Body of pancreas (tissue), 4 donors: ENCODE measurements around the gene CREB3. TPM values are rescaled to one million over a fixed set of nuclear protein-coding genes. Genes with fewer than 3 reads are reported as not detected.
A peak's percentile ranks its signal among the peaks of the same experiment; 100 is the strongest.

Experiments used
- ATAC-seq: fragments of 150-250 bp; one replicate; pipeline ENCODE4 v1.9.1; 2016
- DNase-seq, 4 donors: peaks; one replicate each; pipeline ENCODE4 v3.0.0-alpha.2; 2019
- H3K27ac ChIP-seq, 4 donors: fragments of 200-600 bp; sonication (generic); 1 replicate in 3 of 4; 2 replicates in 1 of 4; pipeline versions ENCODE4 v1.5.1 to v1.6.1; 2016 to 2019; ENCODE audit warnings: mild to moderate bottlenecking in 1 of 4, mixed read lengths in 1 of 4, moderate library complexity in 1 of 4
- H3K27me3 ChIP-seq, 2 donors: fragments of 200-600 bp; sonication (generic); one replicate each; pipeline ENCODE4 v1.6.0; 2016; ENCODE audit warnings: mild to moderate bottlenecking in 1 of 2
- H3K36me3 ChIP-seq, 2 donors: fragments of 200-600 bp; sonication (generic); replicated peaks in 1 of 2; 2 replicates each; pipeline ENCODE4 v1.5.1; 2016; ENCODE audit warnings: low read depth in 2 of 2; ENCODE audit not compliant: insufficient read depth in 1 of 2
- H3K4me1 ChIP-seq: fragments of 200-600 bp; sonication (generic); one replicate; pipeline ENCODE4 v1.6.0; 2016
- H3K4me3 ChIP-seq, 2 donors: fragments of 200-600 bp; sonication (generic); 1 replicate in 1 of 2; 2 replicates in 1 of 2; pipeline ENCODE4 v1.5.1; 2016 to 2019
- H3K9me3 ChIP-seq, 3 donors: fragments of 200-600 bp; sonication (generic); 1 replicate in 2 of 3; 2 replicates in 1 of 3; pipeline ENCODE4 v1.5.1; 2016
- CTCF ChIP-seq, 7 experiments: fragments of 450-650 bp in 4 of 7; fragments of 200-600 bp in 3 of 7; sonication (generic) in 3 of 7; IDR thresholded peaks; one replicate each; pipeline ENCODE4 v1.5.1; 2016 to 2019; ENCODE audit warnings: antibody characterized with exemption in 7 of 7
- POLR2A ChIP-seq, 3 donors: fragments of 450-650 bp; IDR thresholded peaks; one replicate each; pipeline ENCODE4 v1.6.1; 2016; ENCODE audit warnings: antibody characterized with exemption in 3 of 3, mild to moderate bottlenecking in 2 of 3
- WGBS, 2 donors: methylation state at CpG; one replicate each; pipeline ENCODE4 v1.1.5; 2017; 5-methylcytosine and 5-hydroxymethylcytosine counted together
- intact Hi-C: fragments of 100-400 bp; cut with DNase I; formaldehyde crosslinking; loops from one replicate; pipeline ENCODE4 v1.15.1; 2023
- total RNA-seq, 2 donors: library from RNA; depleted of rRNA; stranded (reverse); fragments of >200 nt; gene quantifications; one replicate each; pipeline ENCODE4 v1.1.0, GENCODE V29; 2016

CREB3 gene
- 10 to 100 TPM; 31.9 to 32.6 TPM for total RNA-seq

GRCh38 chr9:35732185-35732799 is at the start of gene CREB3, which contains the start of gene TLN1:
TSS of gene CREB3 (plus strand) at chr9:35732666. CDS start at chr9:35732773, 107 bp downstream.
TSS of gene TLN1 (minus strand) at chr9:35732195. CDS start at chr9:35725694, 6,501 bp downstream.
- Histone ChIP-seq H3K36me3 (peaks cover 5 to 10% of the 10 kb centered on the region in 2 donors), H3K27me3 (no peaks in the 10 kb centered on the region), H3K27ac (peak within 1 kb of the TSS; percentile 71 to 95 (median 92)), H3K9me3 (no peaks in the 10 kb centered on the region), H3K4me3 (peak within 1 kb of the TSS; percentile 50 to 73), H3K4me1 (peaks cover 51% of the 10 kb centered on the region)
- DNase-seq: peak; percentile 96 to 98 (median 97)
- intact Hi-C loops: loop anchor here (5.0 kb wide), 1 partner anchor 80 kb away; the partner anchor contains the start of gene SIT1
- TF ChIP-seq POLR2A (IDR thresholded peaks at IDR 0.05): peak; percentile 64 to 83 (median 82)
- peak in 2 of 7 experiments; percentile 11 to 29 for TF ChIP-seq CTCF (IDR thresholded peaks at IDR 0.05)
- peak; percentile 90 for ATAC-seq
- 0% methylated on average over 9 to 43 of the region's 49 CpGs for WGBS, 2 donors

- H3K27me3 ChIP-seq: no peaks in the 10 kb centered on the region
- intact Hi-C loops: no loop called here
- no peaks in the 10 kb centered on the region for H3K9me3 ChIP-seq
- H3K27ac ChIP-seq: no peak overlapping the region
- no peaks in the 10 kb centered on the region for H3K36me3 ChIP-seq
- TF ChIP-seq CTCF (IDR thresholded peaks at IDR 0.05): no peak
- TF ChIP-seq POLR2A (IDR thresholded peaks at IDR 0.05): no peak
- H3K4me3 ChIP-seq: no peak overlapping the region
- ATAC-seq (no peak), DNase-seq (no peak)
- no peaks in the 10 kb centered on the region for H3K4me1 ChIP-seq
- WGBS, 2 donors: 76 to 81% methylated on average over 2 of the region's 2 CpGs
These were observed 49.1 kb upstream of the CREB3 start for GRCh38 chr9:35683323-35683722.

GRCh38 chr9:35684921-35685320 is 47.5 kb upstream of the CREB3 start:
- no peak overlapping the region for H3K4me3 ChIP-seq
- no peak overlapping the region for H3K27ac ChIP-seq
- H3K36me3 ChIP-seq: no peaks in the 10 kb centered on the region
- ATAC-seq (no peak), DNase-seq (no peak)
- no peaks in the 10 kb centered on the region for H3K9me3 ChIP-seq
- intact Hi-C loops: no loop called here
- no peak for TF ChIP-seq POLR2A (IDR thresholded peaks at IDR 0.05)
- no peak for TF ChIP-seq CTCF (IDR thresholded peaks at IDR 0.05)
- WGBS, 2 donors: 88 to 95% methylated on average over 7 of the region's 10 CpGs
- peaks cover 3% of the 10 kb centered on the region for H3K4me1 ChIP-seq
- no peaks in the 10 kb centered on the region for H3K27me3 ChIP-seq

GRCh38 chr9:35685506-35685905 is 47.0 kb upstream of the CREB3 start:
- no peak for ATAC-seq
- Histone ChIP-seq H3K4me1 (peaks cover 7% of the 10 kb centered on the region), H3K9me3 (no peaks in the 10 kb centered on the region), H3K27me3 (no peaks in the 10 kb centered on the region), H3K4me3 (no peak overlapping the region), H3K36me3 (no peaks in the 10 kb centered on the region), H3K27ac (no peak overlapping the region)
- intact Hi-C loops: no loop called here
- 81 to 88% methylated on average over 10 to 13 of the region's 13 CpGs for WGBS, 2 donors
- TF ChIP-seq CTCF (IDR thresholded peaks at IDR 0.05) (no peak), POLR2A (IDR thresholded peaks at IDR 0.05) (no peak)
- DNase-seq: no peak
